DND-41 (cell line): ENCODE measurements around the gene CEMIP.

Experiments used
- CTCF ChIP-seq: IDR thresholded peaks from 2 replicates; pipeline ENCODE4 v1.5.1; 2012; ENCODE audit warnings: borderline replicate concordance, low read length, moderate library complexity, mild to moderate bottlenecking; ENCODE audit not compliant: poor library complexity, severe bottlenecking; ENCODE audit errors: extremely low read depth
- EZH2 ChIP-seq: IDR thresholded peaks from 3 replicates; pipeline ENCODE4 v1.6.1; 2012; ENCODE audit warnings: borderline replicate concordance, low read depth, mild to moderate bottlenecking, moderate library complexity, low read length, inconsistent platforms; ENCODE audit not compliant: severe bottlenecking

- TF ChIP-seq CTCF (no peak), EZH2 (no peak)
These were observed 37.1 kb upstream of the CEMIP start for GRCh38 chr15:80742081-80742480.
